Suprapubic skin (tissue), 3 donors: ENCODE results near the gene EML4.

Experiments
- POLR2AphosphoS5 ChIP-seq, 3 donors: sonication (generic); formaldehyde crosslinking; IDR thresholded peaks; one replicate each; pipeline ENCODE4 v1.6.1; 2017; ENCODE audit warnings: antibody characterized with exemption in 3 of 3
- TF ChIP-seq, protein P1 (sequence below), 2 donors: fragments of 200-600 bp in 1 of 2; fragments of 450-650 bp in 1 of 2; sonication (generic) in 1 of 2; IDR thresholded peaks; one replicate each; pipeline ENCODE4 v1.5.1; 2016 to 2019; ENCODE audit warnings: antibody characterized with exemption in 2 of 2, mild to moderate bottlenecking in 1 of 2, moderate library complexity in 1 of 2

DNA sequence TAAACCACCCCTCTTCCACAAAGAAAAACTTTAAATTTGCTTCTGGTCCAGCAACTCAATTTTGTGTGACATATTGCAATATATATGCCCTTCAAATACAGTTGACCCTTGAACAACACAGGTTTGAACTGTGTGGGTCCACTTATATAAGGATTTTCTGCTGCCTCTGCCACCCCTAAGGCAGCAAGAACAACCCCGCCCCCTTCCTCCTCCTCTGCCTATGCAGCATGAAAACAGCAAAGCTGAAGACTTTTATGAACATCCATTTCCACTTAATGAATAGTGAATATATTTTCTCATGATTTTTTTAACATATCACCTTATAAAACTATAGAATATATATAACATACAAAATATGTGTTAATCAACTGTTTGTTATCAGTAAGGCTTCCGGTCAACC lies 58.3 kb downstream of the EML4 start:
- TF ChIP-seq POLR2AphosphoS5 (IDR thresholded peaks at IDR 0.05): no peak
- TF ChIP-seq, protein P1, sequence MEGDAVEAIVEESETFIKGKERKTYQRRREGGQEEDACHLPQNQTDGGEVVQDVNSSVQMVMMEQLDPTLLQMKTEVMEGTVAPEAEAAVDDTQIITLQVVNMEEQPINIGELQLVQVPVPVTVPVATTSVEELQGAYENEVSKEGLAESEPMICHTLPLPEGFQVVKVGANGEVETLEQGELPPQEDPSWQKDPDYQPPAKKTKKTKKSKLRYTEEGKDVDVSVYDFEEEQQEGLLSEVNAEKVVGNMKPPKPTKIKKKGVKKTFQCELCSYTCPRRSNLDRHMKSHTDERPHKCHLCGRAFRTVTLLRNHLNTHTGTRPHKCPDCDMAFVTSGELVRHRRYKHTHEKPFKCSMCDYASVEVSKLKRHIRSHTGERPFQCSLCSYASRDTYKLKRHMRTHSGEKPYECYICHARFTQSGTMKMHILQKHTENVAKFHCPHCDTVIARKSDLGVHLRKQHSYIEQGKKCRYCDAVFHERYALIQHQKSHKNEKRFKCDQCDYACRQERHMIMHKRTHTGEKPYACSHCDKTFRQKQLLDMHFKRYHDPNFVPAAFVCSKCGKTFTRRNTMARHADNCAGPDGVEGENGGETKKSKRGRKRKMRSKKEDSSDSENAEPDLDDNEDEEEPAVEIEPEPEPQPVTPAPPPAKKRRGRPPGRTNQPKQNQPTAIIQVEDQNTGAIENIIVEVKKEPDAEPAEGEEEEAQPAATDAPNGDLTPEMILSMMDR (IDR thresholded peaks at IDR 0.05): no peak
